GM12875 (cell line): ENCODE measurements around the gene MS4A6A.
"Not testable (repeated sequence)": the region's sequence is repeated elsewhere in the genome, so short reads cannot be mapped to it uniquely, and the experiment has no call there.

Experiments
- H3K4me3 ChIP-seq: one replicate; pipeline ENCODE4 v1.5.1; 2011; ENCODE audit warnings: low read depth, low read length, control low read depth
- TF ChIP-seq, protein P1 (sequence below): IDR thresholded peaks from 2 replicates; pipeline ENCODE4 v1.5.1; 2011; ENCODE audit warnings: low read depth, mild to moderate bottlenecking, control low read depth, inconsistent platforms, low read length, moderate library complexity, borderline replicate concordance; ENCODE audit not compliant: insufficient read depth

Gene MS4A6A

DNA sequence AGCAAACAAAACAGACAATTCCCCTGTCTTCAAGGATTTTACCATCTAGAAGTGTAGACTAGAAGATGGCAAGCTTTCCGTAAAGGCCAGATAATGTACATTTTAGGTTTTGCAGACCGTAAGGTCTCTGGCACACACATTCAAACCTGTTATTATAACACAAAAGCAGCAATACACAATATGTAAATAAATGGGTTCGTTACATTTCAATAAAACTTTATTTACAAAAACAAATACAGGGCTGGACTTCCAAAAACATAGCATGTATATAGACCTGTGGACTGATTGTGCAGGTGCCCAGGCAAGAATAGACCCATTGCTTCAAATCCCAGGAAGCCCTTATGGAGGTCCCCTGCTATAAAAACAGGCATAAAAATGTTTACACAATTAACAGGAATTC, 27.1 kb upstream of the MS4A6A start:
- TF ChIP-seq, protein P1, sequence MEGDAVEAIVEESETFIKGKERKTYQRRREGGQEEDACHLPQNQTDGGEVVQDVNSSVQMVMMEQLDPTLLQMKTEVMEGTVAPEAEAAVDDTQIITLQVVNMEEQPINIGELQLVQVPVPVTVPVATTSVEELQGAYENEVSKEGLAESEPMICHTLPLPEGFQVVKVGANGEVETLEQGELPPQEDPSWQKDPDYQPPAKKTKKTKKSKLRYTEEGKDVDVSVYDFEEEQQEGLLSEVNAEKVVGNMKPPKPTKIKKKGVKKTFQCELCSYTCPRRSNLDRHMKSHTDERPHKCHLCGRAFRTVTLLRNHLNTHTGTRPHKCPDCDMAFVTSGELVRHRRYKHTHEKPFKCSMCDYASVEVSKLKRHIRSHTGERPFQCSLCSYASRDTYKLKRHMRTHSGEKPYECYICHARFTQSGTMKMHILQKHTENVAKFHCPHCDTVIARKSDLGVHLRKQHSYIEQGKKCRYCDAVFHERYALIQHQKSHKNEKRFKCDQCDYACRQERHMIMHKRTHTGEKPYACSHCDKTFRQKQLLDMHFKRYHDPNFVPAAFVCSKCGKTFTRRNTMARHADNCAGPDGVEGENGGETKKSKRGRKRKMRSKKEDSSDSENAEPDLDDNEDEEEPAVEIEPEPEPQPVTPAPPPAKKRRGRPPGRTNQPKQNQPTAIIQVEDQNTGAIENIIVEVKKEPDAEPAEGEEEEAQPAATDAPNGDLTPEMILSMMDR, result no peak
- H3K4me3 ChIP-seq, result no peak overlapping the region

DNA sequence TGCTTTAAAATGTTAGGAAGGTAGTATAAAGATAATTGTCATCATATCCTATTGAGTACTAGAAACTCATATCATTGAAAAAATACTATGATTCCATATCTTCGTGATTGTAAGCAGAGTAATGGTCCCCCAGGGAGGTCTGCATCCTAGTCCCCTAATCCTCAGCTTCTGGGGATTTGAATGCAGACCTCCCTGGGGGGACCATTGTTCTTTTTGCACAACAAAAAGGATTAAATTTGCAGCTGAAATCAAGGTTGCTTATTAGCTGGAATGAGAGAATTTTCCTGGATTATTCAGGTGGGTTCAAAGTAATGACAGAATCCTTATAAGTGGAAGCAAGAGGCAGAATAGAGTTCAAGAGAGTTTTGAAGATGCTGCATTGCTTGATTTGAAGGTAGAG, 26.1 kb upstream of the MS4A6A start:
- H3K4me3 ChIP-seq, result no peak overlapping the region
- TF ChIP-seq, protein P1, result no peak

DNA sequence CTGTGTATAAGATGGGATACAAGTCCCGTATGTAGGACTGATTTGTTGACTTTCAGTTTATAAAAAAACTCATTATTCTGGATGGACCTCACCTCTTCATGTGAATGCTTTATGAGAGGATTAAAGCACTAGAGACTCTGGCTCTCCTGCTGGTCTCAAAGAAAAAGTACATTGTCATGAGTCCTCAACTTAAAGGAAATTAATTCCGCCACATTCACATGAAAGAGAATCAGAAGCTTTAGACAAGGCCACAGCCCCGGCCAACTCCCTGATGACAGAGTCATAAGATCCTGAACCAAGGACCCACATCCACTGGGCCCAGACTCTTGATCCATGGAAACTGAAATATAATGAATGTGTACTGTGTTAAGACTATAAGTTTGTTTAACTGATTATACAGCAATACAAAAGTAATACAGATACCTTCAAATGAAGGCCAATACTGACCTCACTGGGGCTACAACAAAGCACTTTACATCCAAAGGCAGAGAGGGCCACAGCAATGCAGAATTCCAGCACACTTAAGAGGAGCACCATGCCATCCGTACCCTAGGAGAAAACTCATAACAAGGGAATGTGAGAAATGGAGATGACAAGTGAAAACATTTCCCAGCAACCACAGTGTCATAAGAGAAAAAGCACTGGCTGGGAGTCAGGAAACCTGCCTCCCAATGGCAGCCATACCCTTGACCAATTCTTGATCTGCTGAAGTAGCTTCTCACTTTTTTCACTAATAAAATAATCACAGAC, 25.4 kb upstream of the MS4A6A start:
- TF ChIP-seq, protein P1, result no peak
- no peak overlapping the region for H3K4me3 ChIP-seq

DNA sequence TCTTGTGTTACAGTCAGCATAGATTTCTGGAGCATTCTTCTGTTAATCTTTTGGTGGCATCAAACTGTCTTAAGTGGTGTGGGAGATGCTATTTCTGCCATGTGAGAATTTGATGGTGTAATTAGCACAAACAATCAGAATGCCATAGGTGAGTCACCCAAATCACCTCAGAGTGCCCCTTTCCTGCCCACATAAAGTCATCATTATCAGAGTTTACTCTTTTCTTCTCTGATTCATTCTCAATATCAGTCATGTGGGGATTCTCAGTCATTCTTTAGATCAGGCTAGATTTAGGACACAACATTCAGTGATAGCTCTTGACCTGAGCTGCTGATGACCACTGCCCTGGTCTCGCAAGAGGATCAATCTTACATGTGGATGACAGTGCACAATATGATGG, 23.7 kb upstream of the MS4A6A start:
- no peak overlapping the region for H3K4me3 ChIP-seq
- TF ChIP-seq, protein P1, result no peak

DNA sequence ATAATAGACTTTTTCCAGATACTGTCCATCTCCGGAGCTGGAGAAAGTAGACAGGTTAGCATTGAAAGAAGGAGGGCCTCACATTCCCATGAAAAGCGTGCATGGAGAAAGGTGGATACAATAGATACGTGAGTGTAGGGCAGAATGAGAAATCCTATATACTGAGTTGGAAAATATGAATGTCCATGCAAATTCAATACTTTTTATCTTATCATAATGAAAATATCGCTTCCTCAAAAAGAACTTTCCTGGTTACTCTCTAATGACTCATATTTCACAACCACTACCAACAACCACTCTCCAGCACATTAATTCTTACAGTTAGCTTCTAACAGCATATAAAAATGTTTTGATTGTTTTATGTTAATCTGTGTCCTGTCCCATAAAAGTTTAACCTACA, 22.0 kb upstream of the MS4A6A start:
- TF ChIP-seq, protein P1, result no peak
- H3K4me3 ChIP-seq, result no peak overlapping the region

DNA sequence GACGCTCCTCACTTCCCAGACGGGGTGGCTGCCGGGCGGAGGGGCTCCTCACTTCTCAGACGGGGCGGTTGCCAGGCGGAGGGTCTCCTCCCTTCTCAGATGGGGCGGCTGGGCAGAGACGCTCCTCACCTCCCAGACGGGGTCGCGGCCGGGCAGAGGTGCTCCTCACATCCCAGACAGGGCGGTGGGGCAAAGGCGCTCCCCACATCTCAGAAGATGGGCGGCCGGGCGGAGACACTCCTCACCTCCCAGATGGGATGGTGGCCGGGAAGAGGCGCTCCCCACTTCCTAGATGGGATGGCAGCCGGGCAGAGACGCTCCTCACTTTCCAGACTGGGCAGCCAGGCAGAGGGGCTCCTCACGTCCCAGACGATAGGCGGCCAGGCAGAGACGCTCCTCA, 18.5 kb upstream of the MS4A6A start:
- H3K4me3 ChIP-seq, result not testable (repeated sequence)

DNA sequence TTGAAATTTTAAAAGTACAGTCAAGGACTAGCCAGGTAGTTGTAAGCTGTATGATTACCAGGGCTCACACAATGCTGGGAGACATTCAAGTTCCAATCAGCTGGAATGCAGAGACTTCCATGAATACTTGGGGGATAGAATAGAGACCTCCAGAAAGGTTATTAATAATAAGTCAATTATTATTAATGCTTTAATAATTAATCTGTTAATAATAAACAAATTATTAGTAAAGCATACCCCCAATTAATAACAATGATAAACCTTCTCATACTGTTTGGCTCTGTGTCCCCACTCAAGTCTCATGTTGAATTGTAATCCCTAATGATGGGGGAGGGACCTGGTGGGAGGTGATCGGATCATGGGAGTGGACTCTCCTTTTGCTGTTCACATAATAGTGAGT, 14.6 kb upstream of the MS4A6A start:
- TF ChIP-seq, protein P1, result no peak
- no peak overlapping the region for H3K4me3 ChIP-seq

DNA sequence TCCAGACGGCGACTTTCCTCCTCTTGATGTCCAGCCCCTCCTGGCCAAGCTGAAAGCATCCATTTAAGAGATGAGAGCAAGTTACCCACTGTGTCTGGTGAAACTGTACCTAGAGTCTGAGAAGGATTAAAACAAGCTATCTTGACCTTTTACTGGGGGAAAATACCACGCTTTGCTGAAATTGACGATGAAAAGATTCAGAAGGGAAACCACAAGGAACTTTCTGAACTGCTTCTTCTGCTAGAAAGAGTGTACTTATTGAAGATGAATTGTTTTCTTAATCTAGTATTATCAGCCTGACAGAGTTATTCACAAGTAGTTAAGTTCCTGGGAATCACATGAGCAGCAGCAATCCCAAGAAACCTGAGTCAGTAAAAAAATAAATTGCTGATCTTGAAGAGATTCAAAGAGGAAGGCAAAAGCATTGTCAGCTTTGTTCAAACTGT, 13.1 kb upstream of the MS4A6A start:
- TF ChIP-seq, protein P1, result no peak
- no peak overlapping the region for H3K4me3 ChIP-seq
